ENCODE measurements around the gene TXNDC8.

DNA sequence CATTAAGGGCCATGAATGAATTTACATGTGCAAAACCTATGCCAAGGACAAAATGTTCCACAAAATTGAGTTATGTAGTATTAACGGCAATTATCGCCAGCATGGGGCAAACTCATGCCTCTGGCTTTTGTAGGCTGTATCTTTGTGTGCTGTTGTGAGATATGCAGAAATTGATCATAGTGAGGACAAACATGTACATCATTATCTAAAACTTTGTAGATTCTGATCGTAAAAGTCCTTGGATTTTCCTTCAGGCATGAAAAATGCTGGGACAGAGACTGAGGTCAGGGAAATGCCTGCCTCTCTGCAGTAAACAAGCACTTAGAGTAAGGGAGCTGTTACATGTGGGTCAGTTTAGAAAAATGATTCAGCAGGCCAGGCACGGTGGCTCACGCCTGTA is 5.9 kb upstream of the TXNDC8 start:
- TF ChIP-seq, protein P1, sequence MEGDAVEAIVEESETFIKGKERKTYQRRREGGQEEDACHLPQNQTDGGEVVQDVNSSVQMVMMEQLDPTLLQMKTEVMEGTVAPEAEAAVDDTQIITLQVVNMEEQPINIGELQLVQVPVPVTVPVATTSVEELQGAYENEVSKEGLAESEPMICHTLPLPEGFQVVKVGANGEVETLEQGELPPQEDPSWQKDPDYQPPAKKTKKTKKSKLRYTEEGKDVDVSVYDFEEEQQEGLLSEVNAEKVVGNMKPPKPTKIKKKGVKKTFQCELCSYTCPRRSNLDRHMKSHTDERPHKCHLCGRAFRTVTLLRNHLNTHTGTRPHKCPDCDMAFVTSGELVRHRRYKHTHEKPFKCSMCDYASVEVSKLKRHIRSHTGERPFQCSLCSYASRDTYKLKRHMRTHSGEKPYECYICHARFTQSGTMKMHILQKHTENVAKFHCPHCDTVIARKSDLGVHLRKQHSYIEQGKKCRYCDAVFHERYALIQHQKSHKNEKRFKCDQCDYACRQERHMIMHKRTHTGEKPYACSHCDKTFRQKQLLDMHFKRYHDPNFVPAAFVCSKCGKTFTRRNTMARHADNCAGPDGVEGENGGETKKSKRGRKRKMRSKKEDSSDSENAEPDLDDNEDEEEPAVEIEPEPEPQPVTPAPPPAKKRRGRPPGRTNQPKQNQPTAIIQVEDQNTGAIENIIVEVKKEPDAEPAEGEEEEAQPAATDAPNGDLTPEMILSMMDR (IDR thresholded peaks at IDR 0.05) = no peak
- no peak for TF ChIP-seq EP300 (IDR thresholded peaks at IDR 0.05)
